Activated CD8-positive, alpha-beta T cell treated with anti-CD3 and anti-CD28 coated beads for 36 hours (primary cell): ENCODE results near the gene ATXN7L1. TPM values are rescaled to one million over a fixed set of nuclear protein-coding genes. Genes with fewer than 3 reads are reported as not detected.

Experiments used
- ATAC-seq: fragments of 200-7000 bp; cut with Tn5 transposase; one replicate; pipeline ENCODE4 v1.10.0; 2021; ENCODE audit warnings: mild to moderate bottlenecking, moderate library complexity
- CTCF ChIA-PET: fragments of 350-600 bp; sonication (Branson Sonifier 250); formaldehyde crosslinking; loops from one replicate; lab custom pipeline; 2021; ENCODE audit warnings: antibody characterized with exemption; lab: Charles Lee
- POLR2A ChIA-PET: fragments of 350-600 bp; sonication (Branson Sonifier 250); formaldehyde crosslinking; loops from one replicate; lab custom pipeline; 2021; ENCODE audit warnings: antibody characterized with exemption; lab: Charles Lee
- DNase-seq: peaks from one replicate; pipeline ENCODE4 v3.0.0-alpha.2; 2020
- H3K27ac Mint-ChIP-seq: one replicate; pipeline ENCODE4 v1.8.0; 2021; ENCODE audit warnings: mild to moderate bottlenecking, mixed read lengths
- H3K27me3 Mint-ChIP-seq: one replicate; pipeline ENCODE4 v1.8.0; 2021; ENCODE audit warnings: mixed read lengths
- H3K36me3 Mint-ChIP-seq: one replicate; pipeline ENCODE4 v1.8.0; 2021; ENCODE audit warnings: low read depth, mixed read lengths
- H3K4me1 Mint-ChIP-seq: one replicate; pipeline ENCODE4 v1.8.0; 2021; ENCODE audit warnings: low read depth, mixed read lengths
- H3K4me3 Mint-ChIP-seq: one replicate; pipeline ENCODE4 v1.8.0; 2021; ENCODE audit warnings: mild to moderate bottlenecking, moderate library complexity, mixed read lengths
- H3K9me3 Mint-ChIP-seq: one replicate; pipeline ENCODE4 v1.8.0; 2021; ENCODE audit warnings: mixed read lengths
- intact Hi-C: fragments of 100-400 bp; cut with micrococcal nuclease; formaldehyde crosslinking; loops from one replicate; pipeline ENCODE4 v1.10.0; 2022
- total RNA-seq, 2 experiments: library from RNA; stranded (reverse); gene quantifications; one replicate each; pipeline ENCODE4 v1.2.3, GENCODE V29; 2021
- TF ChIP-seq, protein P1 (sequence below): fragments of 200-600 bp; IDR thresholded peaks from one replicate; pipeline ENCODE4 v1.8.0; 2022; ENCODE audit warnings: antibody characterized with exemption, mild to moderate bottlenecking

The ATXN7L1 gene
- total RNA-seq, 2 experiments from 2014 or later = 4.8 to 5.3 TPM

- Mint-ChIP-seq H3K27ac (no peak overlapping the region), H3K36me3 (no peaks in the 10 kb centered on the region), H3K27me3 (no peaks in the 10 kb centered on the region), H3K4me1 (peaks cover 9% of the 10 kb centered on the region), H3K4me3 (no peak overlapping the region), H3K9me3 (no peaks in the 10 kb centered on the region)
- DNase-seq (no peak), ATAC-seq (no peak)
- TF ChIP-seq, protein P1, sequence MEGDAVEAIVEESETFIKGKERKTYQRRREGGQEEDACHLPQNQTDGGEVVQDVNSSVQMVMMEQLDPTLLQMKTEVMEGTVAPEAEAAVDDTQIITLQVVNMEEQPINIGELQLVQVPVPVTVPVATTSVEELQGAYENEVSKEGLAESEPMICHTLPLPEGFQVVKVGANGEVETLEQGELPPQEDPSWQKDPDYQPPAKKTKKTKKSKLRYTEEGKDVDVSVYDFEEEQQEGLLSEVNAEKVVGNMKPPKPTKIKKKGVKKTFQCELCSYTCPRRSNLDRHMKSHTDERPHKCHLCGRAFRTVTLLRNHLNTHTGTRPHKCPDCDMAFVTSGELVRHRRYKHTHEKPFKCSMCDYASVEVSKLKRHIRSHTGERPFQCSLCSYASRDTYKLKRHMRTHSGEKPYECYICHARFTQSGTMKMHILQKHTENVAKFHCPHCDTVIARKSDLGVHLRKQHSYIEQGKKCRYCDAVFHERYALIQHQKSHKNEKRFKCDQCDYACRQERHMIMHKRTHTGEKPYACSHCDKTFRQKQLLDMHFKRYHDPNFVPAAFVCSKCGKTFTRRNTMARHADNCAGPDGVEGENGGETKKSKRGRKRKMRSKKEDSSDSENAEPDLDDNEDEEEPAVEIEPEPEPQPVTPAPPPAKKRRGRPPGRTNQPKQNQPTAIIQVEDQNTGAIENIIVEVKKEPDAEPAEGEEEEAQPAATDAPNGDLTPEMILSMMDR = no peak
- ChIA-PET CTCF (interaction anchor here (0.7 to 1.2 kb wide), 2 partner anchors 14 to 42 kb away, joined by 3 read pairs; no protein-coding TSS in a partner anchor), POLR2A (interaction anchor here (0.5 to 0.9 kb wide), 5 partner anchors 12 to 1360 kb away, joined by 3 to 4 read pairs (median 3); no protein-coding TSS in a partner anchor)
- intact Hi-C loops = no loop called here
Observed at GRCh38 chr7:105835441-105835840, 41.0 kb downstream of the ATXN7L1 start.

GRCh38 chr7:105831824-105832535 is 44.4 kb downstream of the ATXN7L1 start:
- ChIA-PET CTCF (interaction anchor here (1.5 kb wide), 1 partner anchor 12 kb away, joined by 7 read pairs; no protein-coding TSS in a partner anchor), POLR2A (interaction anchor here (1.2 kb wide), 2 partner anchors 17 to 71 kb away, joined by 3 read pairs; no protein-coding TSS in a partner anchor)
- Mint-ChIP-seq H3K4me3 (no peak overlapping the region), H3K27me3 (no peaks in the 10 kb centered on the region), H3K4me1 (peaks cover 9% of the 10 kb centered on the region), H3K36me3 (no peaks in the 10 kb centered on the region), H3K9me3 (no peaks in the 10 kb centered on the region), H3K27ac (no peak overlapping the region)
- TF ChIP-seq, protein P1 = no peak
- ATAC-seq (no peak), DNase-seq (no peak)
- intact Hi-C loops = no loop called here

DNA sequence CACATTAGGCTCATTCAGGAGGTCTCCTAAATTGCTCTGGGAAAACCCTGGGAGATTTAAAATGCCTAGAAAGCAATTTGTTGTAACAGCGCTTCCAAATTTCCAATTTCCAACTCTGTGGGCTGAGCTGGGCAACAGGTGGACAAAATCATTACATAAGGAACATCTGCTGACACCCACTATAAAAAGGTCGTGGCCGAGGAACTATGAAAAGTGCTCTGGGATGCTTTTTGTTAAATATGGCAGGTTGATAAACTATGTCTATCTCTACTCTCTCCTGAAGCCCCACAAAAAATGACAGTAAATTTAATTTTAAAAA is 45.1 kb downstream of the ATXN7L1 start:
- Mint-ChIP-seq H3K36me3 (no peaks in the 10 kb centered on the region), H3K27me3 (no peaks in the 10 kb centered on the region), H3K4me3 (no peak overlapping the region), H3K4me1 (peaks cover 9% of the 10 kb centered on the region), H3K9me3 (no peaks in the 10 kb centered on the region), H3K27ac (no peak overlapping the region)
- TF ChIP-seq, protein P1 = no peak
- CTCF ChIA-PET = interaction anchor here (1.5 kb wide), 1 partner anchor 12 kb away, joined by 7 read pairs; no protein-coding TSS in a partner anchor
- DNase-seq (no peak), ATAC-seq (no peak)
- POLR2A ChIA-PET = interaction anchor here (1.2 kb wide), 1 partner anchor 70 kb away, joined by 3 read pairs; no protein-coding TSS in a partner anchor
- intact Hi-C loops = no loop called here

DNA sequence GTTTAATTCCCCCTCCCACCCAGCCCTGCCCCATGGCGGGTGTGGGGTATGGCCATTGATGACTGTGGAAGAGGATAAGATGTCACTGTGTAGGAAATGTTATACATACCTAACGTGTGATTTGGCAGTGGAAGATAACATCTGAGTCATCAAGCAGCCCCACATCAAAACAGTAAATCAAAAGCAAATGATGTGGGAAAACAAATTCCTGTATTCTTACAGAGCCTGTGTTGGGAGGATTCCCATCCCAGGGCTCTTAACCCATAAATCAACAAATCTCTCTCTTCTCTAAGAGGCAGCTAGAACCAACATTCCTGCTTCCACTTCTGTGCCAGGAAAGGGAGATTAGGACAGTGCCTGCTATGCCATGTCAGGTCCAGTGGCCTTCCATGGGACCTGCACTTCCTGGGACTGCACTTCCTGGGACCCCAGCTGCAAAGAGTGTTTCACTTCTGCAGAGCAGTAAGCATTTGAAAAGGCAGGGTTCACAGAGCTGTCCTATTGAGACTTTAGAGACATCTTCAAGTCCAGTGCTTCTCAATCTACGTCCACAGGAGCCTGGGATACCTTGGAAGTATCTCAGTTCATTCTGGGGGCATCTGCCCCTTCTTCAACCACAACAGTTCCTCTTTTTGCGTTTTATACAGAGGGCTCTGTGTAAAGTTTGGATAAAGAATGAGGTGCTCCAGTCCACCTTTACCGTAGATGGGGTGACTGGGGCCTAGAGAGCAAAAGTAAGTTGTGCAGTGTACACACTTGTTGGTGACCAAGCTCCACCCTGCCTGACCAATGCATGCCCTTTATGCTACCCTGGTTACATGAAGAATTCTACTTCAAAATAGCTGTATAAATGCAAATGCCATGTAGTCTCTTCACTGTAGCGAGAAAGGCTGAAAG is 45.7 kb downstream of the ATXN7L1 start:
- no peak overlapping the region for H3K27ac Mint-ChIP-seq
- CTCF ChIA-PET = interaction anchor here (1.5 kb wide), 1 partner anchor 13 kb away, joined by 7 read pairs; no protein-coding TSS in a partner anchor
- POLR2A ChIA-PET = interaction anchor here (1.2 kb wide), 1 partner anchor 70 kb away, joined by 3 read pairs; no protein-coding TSS in a partner anchor
- TF ChIP-seq, protein P1 = no peak
- H3K4me1 Mint-ChIP-seq = peaks cover 9% of the 10 kb centered on the region
- ATAC-seq (no peak), DNase-seq (no peak)
- no peaks in the 10 kb centered on the region for H3K27me3 Mint-ChIP-seq
- H3K36me3 Mint-ChIP-seq = no peaks in the 10 kb centered on the region
- intact Hi-C loops = no loop called here
- H3K4me3 Mint-ChIP-seq = no peak overlapping the region
- no peaks in the 10 kb centered on the region for H3K9me3 Mint-ChIP-seq
